Superior temporal gyrus (tissue), 1 donor: ENCODE data around the gene LDHB.
"Not testable (repeated sequence)": the region's sequence is repeated elsewhere in the genome, so short reads cannot be mapped to it uniquely, and the experiment has no call there.

Experiments used
- DNase-seq: peaks from one replicate; pipeline ENCODE4 v3.0.0-alpha.2; 2016; ENCODE audit errors: extremely low spot score

Gene LDHB

DNA sequence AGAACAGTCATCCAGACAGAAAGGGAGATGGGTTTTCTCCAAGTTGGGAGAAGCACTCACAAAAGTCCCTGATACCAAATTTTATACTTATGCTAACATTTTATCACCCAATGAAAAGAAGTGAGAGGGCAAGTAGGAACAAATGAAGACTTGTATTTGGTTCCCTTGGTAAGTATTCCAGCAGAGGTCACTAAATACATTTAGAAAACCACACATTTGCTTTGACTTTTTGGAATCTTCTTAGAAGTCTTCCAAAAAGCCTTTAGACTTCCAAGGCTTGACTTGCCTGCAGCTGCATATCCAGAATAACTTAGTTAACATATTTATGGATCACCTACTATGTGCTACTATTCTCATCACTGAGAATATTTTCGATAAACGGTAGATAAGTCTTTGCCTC, 49.9 kb downstream of the LDHB start:
- peak; percentile 58 for DNase-seq

DNA sequence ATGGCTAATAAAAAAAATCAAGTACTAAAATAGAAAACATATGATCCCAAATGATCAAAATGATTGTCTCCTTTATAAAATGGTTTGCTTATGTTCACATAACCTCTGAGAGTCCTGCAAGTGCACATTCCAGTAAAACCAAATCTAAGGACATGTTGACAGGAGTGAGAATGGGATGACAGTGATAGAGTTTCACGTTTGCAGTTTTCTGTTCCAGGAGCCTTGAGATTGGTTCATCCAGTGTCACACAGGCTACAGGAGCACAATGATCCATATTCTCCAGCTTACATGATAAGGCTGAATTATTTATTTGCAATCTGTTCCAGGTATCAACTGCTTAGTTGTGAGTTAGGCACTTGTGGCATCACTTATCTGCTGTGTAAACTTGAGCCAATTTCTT, 51.5 kb downstream of the LDHB start:
- no peak for DNase-seq

DNA sequence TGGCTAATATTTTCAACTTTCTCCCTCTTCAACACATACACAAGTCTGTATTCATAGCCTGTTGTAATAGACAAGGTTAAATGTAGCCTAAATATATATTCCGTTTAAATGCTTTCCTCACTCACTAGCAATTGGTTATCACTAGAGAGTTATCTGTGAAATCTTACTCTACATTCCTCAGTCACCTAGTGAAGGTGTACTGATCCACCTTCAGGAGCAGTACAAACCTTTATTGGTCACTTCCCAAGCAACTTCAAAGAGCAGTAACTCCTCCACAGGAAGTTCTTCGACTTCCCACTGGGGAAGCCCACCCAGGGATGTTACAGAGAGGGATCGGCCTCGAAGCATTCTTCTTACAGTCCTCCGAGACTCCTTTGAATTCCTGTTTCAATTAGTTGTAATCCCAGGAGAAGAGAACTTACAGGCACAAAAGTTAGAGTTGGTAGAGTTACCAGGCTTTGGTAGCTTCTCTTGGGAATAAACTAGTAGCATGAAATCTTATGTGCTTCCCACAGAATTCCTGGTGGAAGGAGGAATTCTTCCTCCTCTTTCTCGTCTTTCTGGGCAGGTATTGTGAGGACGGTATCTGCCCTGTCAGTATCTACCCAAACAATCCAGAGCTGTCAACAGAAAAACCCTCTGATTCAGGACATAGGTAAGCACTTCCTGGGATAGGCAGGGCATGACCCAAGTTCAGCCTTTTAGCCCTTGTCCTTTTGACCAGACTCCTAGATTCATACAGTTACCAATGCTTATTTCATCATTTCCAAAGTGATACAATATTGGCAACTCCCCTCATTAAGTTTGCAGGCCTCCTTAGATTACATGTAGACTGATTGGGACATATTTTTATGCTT, 53.2 kb downstream of the LDHB start, which contains the start of gene GYS2:
TSS of gene GYS2 (minus strand) at position 603 of the 857 bp plus-strand sequence. CDS start at position 348, 255 bp downstream.
- no peak for DNase-seq

DNA sequence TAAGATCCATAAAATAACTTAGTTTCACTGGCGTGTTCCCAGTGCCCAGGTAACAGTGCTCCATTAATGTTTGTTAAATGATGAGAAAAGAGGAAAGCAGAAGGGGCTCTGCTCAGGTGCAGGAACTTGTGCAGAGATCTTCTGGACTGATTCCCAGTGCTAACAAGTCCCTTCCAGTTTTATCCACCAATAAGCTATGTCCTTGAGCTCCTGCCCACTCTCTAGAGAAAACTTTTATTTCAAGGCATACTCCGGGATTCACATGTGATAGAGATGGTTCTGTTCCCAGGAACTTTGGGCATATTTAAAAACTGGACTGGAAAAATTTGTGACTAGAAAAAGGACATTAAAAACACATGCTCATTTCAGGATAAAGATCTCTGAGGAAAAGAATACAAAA, 54.9 kb downstream of the LDHB start:
- DNase-seq, result no peak

DNA sequence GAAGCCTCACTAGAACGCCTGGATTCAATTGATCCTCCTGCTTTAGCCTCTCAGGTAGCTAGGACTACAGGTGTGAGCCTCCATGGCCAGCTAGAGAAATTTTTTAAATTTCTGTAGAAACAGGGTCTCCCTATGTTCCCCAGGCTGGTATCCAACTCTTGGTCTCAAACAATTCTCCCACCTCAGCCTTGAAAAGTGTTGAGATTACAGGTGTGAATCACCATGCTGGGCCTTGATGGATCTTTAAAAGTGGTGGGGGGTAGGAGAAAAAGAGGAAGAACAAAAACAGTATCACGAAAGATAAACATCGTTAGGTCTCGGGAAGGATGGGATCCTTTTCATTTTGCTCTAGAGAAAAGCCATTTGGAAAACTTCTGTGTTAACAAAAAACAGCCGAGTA, 57.4 kb downstream of the LDHB start:
- DNase-seq, result no peak

DNA sequence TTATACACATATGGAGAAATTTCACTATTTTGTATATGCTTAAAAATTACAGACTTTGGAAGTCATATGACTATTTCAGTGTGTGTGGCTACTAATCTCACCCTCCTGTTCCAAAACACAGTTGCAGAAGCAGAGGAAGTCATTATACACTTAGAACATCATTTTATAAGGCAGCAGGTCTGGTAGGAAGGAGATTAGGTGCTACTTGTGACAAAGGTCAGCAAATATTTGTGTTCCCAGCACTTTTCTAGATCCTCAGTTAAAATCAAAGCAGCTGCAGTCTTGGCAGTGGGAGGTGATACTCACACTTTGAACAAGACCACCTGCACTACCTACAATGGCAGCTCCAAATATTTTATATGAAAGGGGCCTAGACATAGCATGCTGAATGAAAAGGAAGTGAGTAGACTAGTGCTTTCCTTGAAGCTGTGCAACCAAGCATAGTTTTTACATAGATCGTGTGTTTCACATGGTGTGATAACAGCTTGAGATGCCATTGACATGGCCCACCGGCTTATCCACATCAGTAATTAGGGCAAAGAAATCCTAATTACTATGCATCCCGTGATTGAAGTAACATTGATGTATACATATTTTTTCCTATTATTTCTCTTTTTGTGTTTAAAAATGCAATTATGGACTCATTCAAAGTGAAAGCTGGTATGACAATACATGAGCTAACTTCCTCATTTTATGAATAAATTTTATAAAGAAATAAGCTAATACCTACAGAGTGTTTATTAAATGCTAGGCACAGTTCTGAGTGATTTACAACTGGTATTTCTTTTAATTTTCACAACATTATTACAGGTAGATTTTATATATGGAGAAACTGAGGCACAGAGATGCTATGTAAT, 58.3 kb downstream of the LDHB start:
- no peak for DNase-seq

DNA sequence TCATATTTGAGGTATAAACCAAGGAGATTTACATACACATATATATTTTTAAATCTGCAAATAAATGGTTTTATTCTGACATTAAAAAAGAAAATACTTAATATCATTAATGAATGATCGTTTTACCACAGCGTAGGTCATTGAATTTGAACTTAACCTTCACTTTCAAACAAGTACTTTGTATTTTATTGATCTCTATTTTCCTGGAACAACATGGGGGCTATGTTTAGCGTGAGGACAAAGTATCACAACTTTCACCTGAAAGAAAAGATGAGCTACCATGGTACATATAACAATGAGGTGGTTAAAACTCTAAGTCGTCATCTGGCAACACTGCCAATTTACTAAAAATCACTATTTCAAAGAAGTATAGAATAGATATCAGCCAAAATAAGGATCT, 59.0 kb downstream of the LDHB start:
- DNase-seq, result no peak

DNA sequence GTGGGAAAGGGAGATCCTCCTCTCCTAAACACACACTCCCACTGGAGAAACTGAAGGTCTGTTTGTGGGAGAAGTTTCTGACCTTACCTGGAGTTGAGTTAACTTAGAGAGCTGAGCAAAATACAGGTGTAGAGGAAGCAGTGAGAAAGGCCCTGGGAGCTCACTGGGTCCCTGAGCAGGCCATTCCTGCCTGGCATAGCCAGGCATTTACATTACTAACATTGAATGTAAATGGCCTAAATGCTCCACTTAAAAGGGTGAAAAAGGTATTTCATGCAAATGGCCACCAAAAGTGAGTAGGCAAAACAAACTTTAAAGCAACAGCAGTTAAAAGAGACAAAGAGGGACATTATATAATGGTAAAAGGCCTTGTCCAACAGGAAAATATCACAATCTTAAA, 62.3 kb downstream of the LDHB start:
- not testable (repeated sequence) for DNase-seq

DNA sequence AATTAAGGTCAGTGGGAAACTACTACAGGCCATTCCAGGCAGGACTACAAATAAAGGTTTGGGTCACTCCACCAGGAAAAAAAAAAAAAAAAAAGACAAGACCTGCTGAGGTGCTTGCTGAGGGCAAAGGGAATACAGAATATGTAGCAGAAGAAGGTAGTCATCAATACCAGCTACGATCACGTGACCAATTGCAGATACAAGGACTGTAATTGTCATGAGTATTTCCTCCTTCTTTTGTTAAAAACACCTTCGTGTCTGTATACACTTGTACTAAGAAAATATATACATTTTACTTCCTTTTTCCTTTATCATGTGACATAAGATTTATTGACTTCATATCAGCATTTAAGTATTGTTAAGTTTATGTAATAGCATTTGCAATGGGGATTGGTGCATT, 72.2 kb downstream of the LDHB start:
- DNase-seq, result no peak
